Measurements from ENCODE around the gene MACROD1. TPM values are rescaled to one million over a fixed set of nuclear protein-coding genes. Genes with fewer than 3 reads are reported as not detected.

MACROD1 gene
- total RNA-seq, 4 donors from 2014 or later = 17.1 to 30.0 (median 29.3) TPM

- Histone ChIP-seq H3K27ac (no peak overlapping the region), H3K36me3 (no peaks in the 10 kb centered on the region), H3K4me3 (no peak overlapping the region), H3K27me3 (no peaks in the 10 kb centered on the region), H3K4me1 (no peaks in the 10 kb centered on the region), H3K9me3 (no peaks in the 10 kb centered on the region)
- TF ChIP-seq POLR2A (IDR thresholded peaks at IDR 0.05) (no peak), CTCF (IDR thresholded peaks at IDR 0.05) (no peak)
- no peak for DNase-seq
Measured at GRCh38 chr11:64086258-64087123, 79.4 kb downstream of the MACROD1 start.

DNA sequence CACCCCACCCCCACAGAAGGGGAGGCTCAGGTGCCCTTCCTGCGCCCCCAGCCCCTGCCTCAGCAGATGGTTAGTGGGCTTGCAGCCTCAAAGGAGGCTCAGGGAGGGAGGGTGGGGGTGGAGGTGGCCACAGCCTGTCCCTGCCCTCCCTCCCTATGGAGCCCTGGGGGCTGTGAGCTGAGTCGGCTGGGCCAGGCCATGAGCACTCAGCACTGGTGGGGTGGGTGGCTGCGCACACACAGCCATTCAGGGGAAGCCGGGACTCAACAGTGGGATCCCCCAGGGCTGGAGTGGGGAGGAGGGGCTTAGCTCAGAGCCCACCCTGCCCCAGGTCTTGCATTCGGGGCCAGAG, 80.0 kb downstream of the MACROD1 start:
- Histone ChIP-seq H3K4me1 (no peaks in the 10 kb centered on the region), H3K9me3 (no peaks in the 10 kb centered on the region), H3K36me3 (no peaks in the 10 kb centered on the region), H3K27me3 (no peaks in the 10 kb centered on the region), H3K27ac (no peak overlapping the region), H3K4me3 (no peak overlapping the region)
- TF ChIP-seq CTCF (IDR thresholded peaks at IDR 0.05) (no peak), POLR2A (IDR thresholded peaks at IDR 0.05) (no peak)
- no peak for DNase-seq

DNA sequence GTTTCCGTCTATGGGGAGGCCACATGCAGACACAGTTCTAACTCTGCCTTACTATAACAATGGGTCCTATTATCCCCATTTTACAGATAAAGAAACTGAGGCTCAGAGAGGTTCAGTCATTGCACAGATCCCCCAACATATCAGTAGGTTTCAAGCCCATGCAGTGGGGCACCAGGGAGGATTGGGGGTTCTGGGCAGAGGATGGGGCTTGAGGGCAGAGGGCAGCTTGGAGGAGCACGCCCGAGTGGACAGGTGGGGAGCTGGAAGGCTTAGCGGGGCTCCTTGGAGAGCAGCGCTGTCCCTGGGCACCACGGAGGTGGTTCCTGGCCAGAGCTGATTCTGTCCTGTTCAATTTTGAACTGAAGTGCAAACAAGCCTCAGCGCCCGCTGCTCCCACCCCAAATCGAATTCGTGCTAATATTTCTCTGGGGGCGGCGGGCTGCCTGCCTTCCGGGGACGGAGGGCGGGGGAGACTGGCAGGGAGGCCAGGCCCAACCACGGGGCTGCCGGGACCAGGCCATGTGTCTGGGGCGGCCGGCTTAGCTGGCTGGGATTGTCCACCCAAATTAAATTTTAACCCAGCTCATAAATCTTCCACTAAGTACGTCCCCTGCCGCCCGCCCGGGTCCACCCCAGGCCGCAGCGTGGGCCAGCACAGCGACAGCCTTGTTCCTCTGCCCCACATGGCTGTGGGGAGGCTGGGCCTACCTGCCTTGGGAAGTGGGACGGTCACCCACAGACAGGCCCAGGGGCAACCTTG, 80.8 kb downstream of the MACROD1 start:
- Histone ChIP-seq H3K4me1 (no peaks in the 10 kb centered on the region), H3K4me3 (no peak overlapping the region), H3K27me3 (no peaks in the 10 kb centered on the region), H3K36me3 (no peaks in the 10 kb centered on the region), H3K9me3 (no peaks in the 10 kb centered on the region), H3K27ac (no peak overlapping the region)
- no peak for DNase-seq
- TF ChIP-seq CTCF (IDR thresholded peaks at IDR 0.05) (no peak), POLR2A (IDR thresholded peaks at IDR 0.05) (no peak)

GRCh38 chr11:64084146-64084950, 81.6 kb downstream of the MACROD1 start:
- Histone ChIP-seq H3K4me3 (no peak overlapping the region), H3K36me3 (no peaks in the 10 kb centered on the region), H3K27ac (no peak overlapping the region), H3K9me3 (no peaks in the 10 kb centered on the region), H3K27me3 (no peaks in the 10 kb centered on the region), H3K4me1 (no peaks in the 10 kb centered on the region)
- TF ChIP-seq CTCF (IDR thresholded peaks at IDR 0.05) = no peak
- TF ChIP-seq POLR2A (IDR thresholded peaks at IDR 0.05) = no peak
- DNase-seq = no peak

DNA sequence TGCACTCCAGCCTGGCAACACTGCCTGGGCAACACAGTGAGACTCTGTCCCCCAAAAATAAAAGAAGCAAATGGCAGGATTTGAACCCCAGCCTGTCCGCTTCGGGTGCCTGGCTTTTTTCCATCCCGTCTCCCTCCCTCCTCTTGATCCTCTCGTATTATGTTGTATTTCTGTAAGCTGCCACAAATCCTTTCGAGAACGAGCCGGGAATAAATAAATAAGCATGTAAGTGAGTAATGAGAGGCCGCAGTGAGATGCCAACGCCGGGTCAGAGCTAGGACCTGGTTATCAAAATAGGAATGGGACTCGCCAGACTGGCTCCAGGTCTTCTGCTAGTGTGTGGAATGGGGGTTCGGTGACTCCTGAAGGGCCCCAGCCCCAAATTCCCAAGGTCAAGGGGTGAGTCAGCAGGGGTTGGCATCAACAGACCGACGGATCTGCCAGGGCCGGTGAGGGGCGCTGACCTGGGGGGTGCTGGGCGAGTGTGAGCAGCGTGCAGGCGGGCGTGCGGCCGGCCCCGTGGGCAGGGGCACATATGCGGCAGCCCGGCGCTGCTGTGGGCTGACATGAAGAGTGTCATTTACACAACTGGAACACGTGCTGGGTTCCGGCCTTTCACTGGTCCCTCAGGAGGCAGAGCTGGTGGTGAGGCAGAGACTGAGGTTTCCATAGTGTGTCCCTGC, 82.4 kb downstream of the MACROD1 start:
- Histone ChIP-seq H3K4me1 (no peaks in the 10 kb centered on the region), H3K4me3 (no peak overlapping the region), H3K27me3 (no peaks in the 10 kb centered on the region), H3K27ac (no peak overlapping the region), H3K36me3 (no peaks in the 10 kb centered on the region), H3K9me3 (no peaks in the 10 kb centered on the region)
- TF ChIP-seq CTCF (IDR thresholded peaks at IDR 0.05) = no peak
- TF ChIP-seq POLR2A (IDR thresholded peaks at IDR 0.05) = no peak
- no peak for DNase-seq

Measured in Peyer's patch (tissue), 4 donors.